H1 (cell line): ENCODE data around the gene CBFA2T2. TPM values are rescaled to one million over a fixed set of nuclear protein-coding genes. Genes with fewer than 3 reads are reported as not detected.

Experiments
- CTCF ChIA-PET: fragments of 300-600 bp; sonication (Branson Sonifier 250); formaldehyde crosslinking; loops from one replicate; lab custom pipeline; 2021; ENCODE audit not compliant: partially characterized antibody; lab: Charles Lee
- POLR2A ChIA-PET: fragments of 300-600 bp; sonication (Branson Sonifier 250); formaldehyde crosslinking; loops from one replicate; lab custom pipeline; 2021; ENCODE audit warnings: inconsistent platforms; ENCODE audit not compliant: partially characterized antibody; lab: Charles Lee
- DNase-seq, 2 experiments: peaks; one replicate each; pipeline versions ENCODE4 v3.0.0 to v3.0.0-alpha.2; 2010 to 2022; ENCODE audit warnings: low spot score in 2 of 2, low read depth in 1 of 2, mixed read lengths in 1 of 2
- FAIRE-seq: peaks from 2 replicates; lab custom pipeline; 2011; peaks lifted over from hg19 to GRCh38; lab: Jason Lieb, UNC
- H2AFZ ChIP-seq: 2 replicates; pipeline ENCODE4 v1.8.1; 2012; ENCODE audit warnings: low read length, inconsistent platforms
- H2AK5ac ChIP-seq: 2 replicates; pipeline ENCODE4 v1.6.1; 2013; ENCODE audit warnings: low read depth, low read length
- H2BK120ac ChIP-seq: replicated peaks from 2 replicates; pipeline ENCODE3; 2013; ENCODE audit warnings: low read depth, low read length, inconsistent platforms
- H2BK12ac ChIP-seq: 2 replicates; pipeline ENCODE4 v1.6.1; 2013; ENCODE audit warnings: low read depth, low read length
- H2BK15ac ChIP-seq: 2 replicates; pipeline ENCODE4 v1.6.1; 2013; ENCODE audit warnings: low read length
- H2BK20ac ChIP-seq: 2 replicates; pipeline ENCODE4 v1.6.1; 2013; ENCODE audit warnings: low read length
- H2BK5ac ChIP-seq: 2 replicates; pipeline ENCODE4 v1.6.1; 2013; ENCODE audit warnings: low read depth, low read length
- H3K14ac ChIP-seq: 2 replicates; pipeline ENCODE4 v1.6.1; 2013; ENCODE audit warnings: inconsistent platforms; ENCODE audit not compliant: insufficient read length
- H3K18ac ChIP-seq: 2 replicates; pipeline ENCODE4 v1.6.1; 2013; ENCODE audit warnings: low read length; ENCODE audit errors: extremely low read depth
- H3K23ac ChIP-seq: 2 replicates; pipeline ENCODE4 v1.6.1; 2013; ENCODE audit warnings: inconsistent platforms; ENCODE audit not compliant: insufficient read length
- H3K23me2 ChIP-seq: 2 replicates; pipeline ENCODE4 v1.6.1; 2013; ENCODE audit warnings: low read depth, low read length
- H3K27ac ChIP-seq: 2 replicates; pipeline ENCODE4 v1.6.1; 2011; ENCODE audit warnings: low read depth, low read length, inconsistent platforms
- H3K27me3 ChIP-seq, 4 experiments: replicated peaks in 1 of 4; 1 replicate in 1 of 4; 2 replicates in 3 of 4; pipeline versions ENCODE4 v1.6.1 to v1.8.1; 2011 to 2013; ENCODE audit warnings: low read length in 3 of 4, mild to moderate bottlenecking in 3 of 4, inconsistent platforms in 2 of 4, mixed read lengths in 2 of 4, moderate library complexity in 1 of 4; ENCODE audit not compliant: control insufficient read depth in 3 of 4, insufficient read depth in 3 of 4; ENCODE audit errors: extremely low read depth in 1 of 4
- H3K36me3 ChIP-seq, 4 experiments: 2 replicates each; pipeline versions ENCODE4 v1.6.1 to v1.8.1; 2011 to 2013; ENCODE audit warnings: mild to moderate bottlenecking in 4 of 4, low read length in 3 of 4, moderate library complexity in 2 of 4, control low read depth in 1 of 4, inconsistent platforms in 1 of 4; ENCODE audit not compliant: insufficient read depth in 4 of 4, control insufficient read depth in 2 of 4
- H3K4ac ChIP-seq: replicated peaks from 2 replicates; pipeline ENCODE3; 2013; ENCODE audit warnings: low read length, low read depth, mixed read lengths, inconsistent platforms; ENCODE audit not compliant: insufficient read length
- H3K4me1 ChIP-seq, 4 experiments: replicated peaks in 1 of 4; 1 replicate in 1 of 4; 2 replicates in 3 of 4; pipeline versions ENCODE4 v1.6.1 to v1.8.1; 2011 to 2013; ENCODE audit warnings: low read length in 3 of 4, inconsistent platforms in 2 of 4, mixed read lengths in 1 of 4; ENCODE audit not compliant: insufficient read depth in 4 of 4, control insufficient read depth in 3 of 4
- H3K4me2 ChIP-seq, 2 experiments: 2 replicates each; pipeline versions ENCODE4 v1.6.1 to v1.8.1; 2011 to 2013; ENCODE audit warnings: low read depth in 2 of 2, low read length in 2 of 2, control low read depth in 1 of 2, inconsistent platforms in 1 of 2, mild to moderate bottlenecking in 1 of 2; ENCODE audit not compliant: insufficient read depth in 1 of 2
- H3K4me3 ChIP-seq, 4 experiments: fragments of 200-600, 300-600 bp in 1 of 4; sonication (generic), shearing (Covaris generic), sonication (Bioruptor Twin) in 1 of 4; 2 replicates each; pipeline versions ENCODE4 v1.5.1 to v1.8.1; 2011 to 2016; ENCODE audit warnings: low read length in 4 of 4, low read depth in 3 of 4, control low read depth in 2 of 4, inconsistent platforms in 2 of 4, mild to moderate bottlenecking in 2 of 4, mixed read lengths in 1 of 4, moderate library complexity in 1 of 4; ENCODE audit not compliant: insufficient read depth in 2 of 4; ENCODE audit errors: extremely low read depth in 1 of 4
- H3K56ac ChIP-seq: replicated peaks from 2 replicates; pipeline ENCODE3; 2013; ENCODE audit warnings: low read depth, mild to moderate bottlenecking, mixed read lengths, low read length, inconsistent platforms; ENCODE audit not compliant: insufficient read length
- H3K79me1 ChIP-seq: 2 replicates; pipeline ENCODE4 v1.6.1; 2013; ENCODE audit warnings: low read depth, low read length, control low read depth
- H3K79me2 ChIP-seq, 2 experiments: 2 replicates each; pipeline versions ENCODE4 v1.6.1 to v1.8.1; 2012 to 2013; ENCODE audit warnings: low read length in 2 of 2, mild to moderate bottlenecking in 2 of 2, inconsistent platforms in 1 of 2; ENCODE audit not compliant: insufficient read depth in 2 of 2, control insufficient read depth in 1 of 2
- H3K9ac ChIP-seq, 4 experiments: replicated peaks in 1 of 4; 1 replicate in 1 of 4; 2 replicates in 3 of 4; pipeline versions ENCODE4 v1.6.1 to v1.8.1; 2011 to 2013; ENCODE audit warnings: low read depth in 3 of 4, low read length in 3 of 4, control low read depth in 2 of 4, mild to moderate bottlenecking in 2 of 4, moderate library complexity in 2 of 4, inconsistent platforms in 1 of 4; ENCODE audit errors: extremely low read depth in 1 of 4
- H3K9me3 ChIP-seq, 2 experiments: 2 replicates each; pipeline versions ENCODE4 v1.6.1 to v1.8.1; 2012 to 2013; ENCODE audit warnings: mild to moderate bottlenecking in 2 of 2, moderate library complexity in 2 of 2, control low read depth in 1 of 2, inconsistent platforms in 1 of 2, low read depth in 1 of 2, low read length in 1 of 2, mixed read lengths in 1 of 2; ENCODE audit not compliant: insufficient read depth in 2 of 2
- H4K20me1 ChIP-seq, 2 experiments: replicated peaks in 1 of 2; 2 replicates each; pipeline versions ENCODE3 to v1.8.1; 2011 to 2013; ENCODE audit warnings: inconsistent platforms in 2 of 2, low read length in 2 of 2, mild to moderate bottlenecking in 1 of 2; ENCODE audit not compliant: insufficient read depth in 2 of 2, control insufficient read depth in 1 of 2
- H4K5ac ChIP-seq: 2 replicates; pipeline ENCODE4 v1.6.1; 2013; ENCODE audit warnings: low read length, low read depth, mixed read lengths, inconsistent platforms; ENCODE audit not compliant: insufficient read length
- H4K8ac ChIP-seq: 2 replicates; pipeline ENCODE4 v1.8.0; 2013; ENCODE audit warnings: mild to moderate bottlenecking, moderate library complexity, low read length, inconsistent platforms; ENCODE audit not compliant: insufficient read depth; ENCODE audit errors: extremely low read depth
- H4K91ac ChIP-seq: replicated peaks from 2 replicates; pipeline ENCODE3; 2013; ENCODE audit warnings: low read length, mixed read lengths, inconsistent platforms; ENCODE audit not compliant: insufficient read length
- CBX5 ChIP-seq: fragments of 300-800, 300-1000 bp; sonication (generic); IDR thresholded peaks from 2 replicates; pipeline ENCODE4 v1.7.1; 2016; ENCODE audit warnings: antibody characterized with exemption, low read length, low read depth
- CTCF ChIP-seq, 3 experiments: IDR thresholded peaks; 1 replicate in 2 of 3; 2 replicates in 1 of 3; pipeline versions ENCODE4 v1.5.1 to v1.6.1; 2011; ENCODE audit warnings: low read length in 3 of 3, mild to moderate bottlenecking in 3 of 3, inconsistent platforms in 2 of 3, low read depth in 1 of 3, moderate library complexity in 1 of 3; ENCODE audit not compliant: insufficient read depth in 1 of 3; ENCODE audit errors: control extremely low read depth in 1 of 3
- JUN ChIP-seq: IDR thresholded peaks from 2 replicates; pipeline ENCODE4 v1.6.1; 2011; ENCODE audit warnings: low read depth, mild to moderate bottlenecking, improper control_type of control experiment, low read length
- RAD21 ChIP-seq, 2 experiments: IDR thresholded peaks in 1 of 2; conservative IDR thresholded peaks in 1 of 2; 2 replicates each; pipeline ENCODE4 v1.6.1; 2011; ENCODE audit warnings: low read depth in 2 of 2, low read length in 2 of 2, improper control_type of control experiment in 1 of 2, inconsistent platforms in 1 of 2, mild to moderate bottlenecking in 1 of 2, moderate library complexity in 1 of 2
- WGBS, 2 experiments: shearing (Covaris generic) in 1 of 2; methylation state at CpG; one replicate each; pipeline versions ENCODE4 v1.1.6 to v1.1.7; 2013 to 2015; ENCODE audit warnings: low lambda C conversion rate in 2 of 2, mixed read lengths in 2 of 2, inconsistent platforms in 1 of 2, low coverage in 1 of 2, missing lambda C conversion rate in 1 of 2; ENCODE audit not compliant: insufficient replicate concordance in 2 of 2, insufficient coverage in 1 of 2, insufficient read length in 1 of 2; ENCODE audit errors: extremely low coverage in 1 of 2, missing lambda C conversion rate in 1 of 2; 5-methylcytosine and 5-hydroxymethylcytosine counted together
- polyA plus RNA-seq, 7 experiments: library from polyadenylated mRNA; depleted of rRNA in 3 of 7; stranded (reverse) in 5 of 7; unstranded in 2 of 7; fragments of >200 nt in 5 of 7; fragments of 200-250 nt in 2 of 7; gene quantifications; 1 replicate in 5 of 7; 2 replicates in 1 of 7; 4 replicates in 1 of 7; pipeline versions ENCODE4 v1.2.1 to v1.2.3, GENCODE V29; 2011 to 2013; ENCODE audit warnings: missing spikeins in 2 of 7, mixed read lengths in 2 of 7
- total RNA-seq: library from RNA; stranded (reverse); fragmentation: NEBNext Ultra II Directional; extraction: Animal tissue kit (Norgen Biotek cat#: 25700); gene quantifications from 2 replicates; pipeline ENCODE4 v1.2.1, GENCODE V29; 2021

The CBFA2T2 gene
- total and polyA plus RNA-seq, 2 of the 8 experiments (the other 6 are each of a cell fraction or from before 2014, with no cell fraction given), result 11.6 to 12.9 TPM

GRCh38 chr20:33472868-33473435, 16.9 kb upstream of the CBFA2T2 start:
- Histone ChIP-seq H2BK20ac (peak overlapping the region; percentile 32; the same call in 1 of the 2 replicates), H3K18ac (no peak overlapping the region), H2AFZ (no peak overlapping the region), H3K9me3 (no peaks in the 10 kb centered on the region), H3K27me3 (no peaks in the 10 kb centered on the region), H3K4ac (no peak overlapping the region), H4K20me1 (no peaks in the 10 kb centered on the region), H4K91ac (no peak overlapping the region), H3K4me1 (peaks cover 3 to 18% (median 10%) of the 10 kb centered on the region in 4 experiments), H4K8ac (no peak overlapping the region), H3K56ac (no peak overlapping the region), H3K4me3 (no peak overlapping the region), H3K14ac (no peak overlapping the region), H3K4me2 (no peak overlapping the region), H3K9ac (no peak overlapping the region), H3K23me2 (no peaks in the 10 kb centered on the region), H3K23ac (no peak overlapping the region), H3K79me1 (no peaks in the 10 kb centered on the region), H2BK15ac (no peak overlapping the region), H2BK12ac (no peak overlapping the region), H2BK120ac (no peak overlapping the region), H2BK5ac (no peak overlapping the region), H3K27ac (no peak overlapping the region), H4K5ac (no peak overlapping the region), H2AK5ac (no peak overlapping the region), H3K79me2 (no peaks in the 10 kb centered on the region), H3K36me3 (no peaks in the 10 kb centered on the region)
- CTCF ChIA-PET, result interaction anchor here (0.6 to 2.2 kb wide), 6 partner anchors 10 to 195 kb away, joined by 3 to 10 read pairs (median 4); no protein-coding TSS in a partner anchor
- POLR2A ChIA-PET, result interaction anchor here (0.9 kb wide), 1 partner anchor 180 kb away, joined by 3 read pairs; no protein-coding TSS in a partner anchor
- 90% methylated on average over 7 of the region's 7 CpGs; no CpG with 5 or more reads in 1 of the 2 experiments for WGBS, 2 experiments
- DNase-seq (no peak), FAIRE-seq (no peak)
- TF ChIP-seq CBX5 (no peak), CTCF (IDR thresholded peaks at IDR 0.05; ENCODE audit: control extremely low read depth in 1 of 3, insufficient read depth in 1 of 3, low read depth in 1 of 3, low read length in 3 of 3) (no peak), JUN (no peak), RAD21 (IDR thresholded peaks at IDR 0.05 in 1 of 2, conservative IDR thresholded peaks at IDR 0.05 in 1 of 2; ENCODE audit: low read depth in 2 of 2, low read length in 2 of 2) (no peak)
- TF ChIP-seq, all 59 proteins: peak for 0
